SIG-M5 treated with dmso at 0.1 percent for 504 hours (cell line): ENCODE measurements around the gene CYP26B1.
"Not testable (repeated sequence)": the region's sequence is repeated elsewhere in the genome, so short reads cannot be mapped to it uniquely, and the experiment has no call there.

Source experiments
- DNase-seq: peaks from one replicate; lab custom pipeline; 2025; ENCODE audit not compliant: unreplicated experiment; lab: John Stamatoyannopoulos, UW

CYP26B1 gene

GRCh38 chr2:72111061-72111460, 36.6 kb downstream of the CYP26B1 start:
- no peak for DNase-seq

GRCh38 chr2:72109904-72110303, 37.8 kb downstream of the CYP26B1 start:
- no peak for DNase-seq

- no peak for DNase-seq
Measured at GRCh38 chr2:72109291-72109690, 38.4 kb downstream of the CYP26B1 start.

- no peak for DNase-seq
Measured at GRCh38 chr2:72108121-72108520, 39.5 kb downstream of the CYP26B1 start.

- DNase-seq, result no peak
Measured at GRCh38 chr2:72106978-72107377, 40.7 kb downstream of the CYP26B1 start.

GRCh38 chr2:72104821-72105588, 42.7 kb downstream of the CYP26B1 start:
- DNase-seq, result no peak

GRCh38 chr2:72103690-72104089, 44.0 kb downstream of the CYP26B1 start:
- no peak for DNase-seq

- DNase-seq, result no peak
Measured at GRCh38 chr2:72103161-72103560, 44.5 kb downstream of the CYP26B1 start.

- DNase-seq, result no peak
Measured at GRCh38 chr2:72098935-72099334, 48.7 kb downstream of the CYP26B1 start.

GRCh38 chr2:72097276-72097675, 50.4 kb downstream of the CYP26B1 start:
- DNase-seq, result no peak

- no peak for DNase-seq
Measured at GRCh38 chr2:72096181-72096580, 51.5 kb downstream of the CYP26B1 start.

- DNase-seq, result no peak
Measured at GRCh38 chr2:72095364-72095763, 52.3 kb downstream of the CYP26B1 start.

GRCh38 chr2:72094701-72095100, 53.0 kb downstream of the CYP26B1 start:
- no peak for DNase-seq

- no peak for DNase-seq
Measured at GRCh38 chr2:72092111-72092510, 55.6 kb downstream of the CYP26B1 start.

GRCh38 chr2:72090781-72091482, 56.7 kb downstream of the CYP26B1 start:
- DNase-seq, result no peak

GRCh38 chr2:72090271-72090720, 57.4 kb downstream of the CYP26B1 start:
- DNase-seq, result no peak

GRCh38 chr2:72089537-72089936, 58.1 kb downstream of the CYP26B1 start:
- no peak for DNase-seq

- no peak for DNase-seq
Measured at GRCh38 chr2:72089028-72089427, 58.6 kb downstream of the CYP26B1 start.

GRCh38 chr2:72086871-72087633, 60.6 kb downstream of the CYP26B1 start:
- not testable (repeated sequence) for DNase-seq

GRCh38 chr2:72085513-72085912, 62.1 kb downstream of the CYP26B1 start:
- DNase-seq, result no peak

GRCh38 chr2:72085036-72085435, 62.6 kb downstream of the CYP26B1 start:
- no peak for DNase-seq

- no peak for DNase-seq
Measured at GRCh38 chr2:72084584-72084976, 63.1 kb downstream of the CYP26B1 start.
